HG02885 (cell line): ENCODE measurements around the gene ITIH5.

ENCODE experiments used
- ATAC-seq: cut with Tn5 transposase; IDR thresholded peaks from one replicate; pipeline ENCODE4 v1.9.1; 2021; ENCODE audit warnings: mild to moderate bottlenecking; ENCODE audit not compliant: unreplicated experiment, poor library complexity

The ITIH5 gene

DNA sequence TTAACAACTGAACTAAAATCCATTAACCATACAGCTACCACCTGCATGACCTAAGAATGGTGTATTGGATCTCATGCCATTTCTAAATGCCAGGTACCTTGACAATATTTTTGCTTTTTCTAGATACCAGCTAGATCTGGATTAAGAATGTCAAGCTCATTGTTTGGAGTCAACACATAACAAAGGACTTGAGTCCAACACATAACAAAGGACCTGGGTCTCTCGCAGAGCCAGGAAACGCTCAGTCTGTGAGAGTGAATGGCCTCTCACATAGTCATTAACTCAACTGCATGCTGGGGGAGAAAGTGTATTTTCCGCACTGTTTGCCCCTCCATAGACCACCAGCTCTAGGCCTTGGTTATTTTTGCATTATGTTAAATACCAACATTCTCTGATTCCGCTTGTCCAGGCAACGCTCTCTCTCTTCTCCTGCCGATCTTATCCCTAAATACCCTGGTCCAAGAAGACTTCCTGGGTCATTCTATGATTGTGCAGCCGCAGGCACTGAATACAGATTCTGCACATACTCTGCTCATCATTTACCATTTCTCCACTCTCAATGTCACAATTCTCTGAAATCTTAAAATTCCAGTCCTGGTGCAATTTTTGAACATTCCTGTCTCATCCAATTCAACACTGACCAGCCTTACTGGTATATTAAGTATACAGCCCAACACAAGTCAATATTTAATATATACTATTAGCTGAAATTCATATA lies 31.2 kb downstream of the ITIH5 start:
- ATAC-seq = no peak

DNA sequence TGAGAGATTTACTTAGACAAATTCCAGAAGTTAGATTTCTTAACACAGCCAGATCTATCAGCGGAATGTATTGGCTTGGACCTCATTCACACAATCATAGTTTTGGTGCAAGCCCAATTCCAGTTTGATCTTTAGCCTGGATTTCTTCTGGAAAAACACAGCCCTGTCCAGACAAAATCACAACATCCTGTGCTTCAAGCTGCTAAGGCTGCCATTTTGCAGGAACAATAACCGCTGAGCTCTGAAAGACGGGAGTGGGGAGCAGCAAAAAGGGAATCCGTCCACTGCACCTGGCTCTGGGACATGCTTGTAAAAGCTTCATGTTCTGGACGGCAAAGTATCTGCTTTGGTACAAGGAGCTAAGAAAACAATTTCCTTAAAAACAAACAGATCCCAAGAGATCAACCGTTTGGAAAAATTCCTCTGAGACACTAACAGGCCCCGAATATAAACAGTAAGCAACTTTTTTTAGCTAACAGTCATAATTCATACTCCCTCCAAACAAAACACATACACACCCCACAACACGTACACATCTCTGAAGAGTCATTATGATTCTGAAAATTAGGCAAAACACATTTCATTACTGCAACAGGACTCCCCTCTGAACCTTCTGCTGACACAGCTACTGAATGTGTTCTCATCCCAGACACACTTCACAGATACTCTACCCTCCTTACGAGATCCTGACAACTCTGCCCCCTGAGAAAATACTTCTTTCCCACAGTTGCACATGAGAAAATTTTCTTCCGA lies 32.4 kb downstream of the ITIH5 start:
- ATAC-seq = no peak

DNA sequence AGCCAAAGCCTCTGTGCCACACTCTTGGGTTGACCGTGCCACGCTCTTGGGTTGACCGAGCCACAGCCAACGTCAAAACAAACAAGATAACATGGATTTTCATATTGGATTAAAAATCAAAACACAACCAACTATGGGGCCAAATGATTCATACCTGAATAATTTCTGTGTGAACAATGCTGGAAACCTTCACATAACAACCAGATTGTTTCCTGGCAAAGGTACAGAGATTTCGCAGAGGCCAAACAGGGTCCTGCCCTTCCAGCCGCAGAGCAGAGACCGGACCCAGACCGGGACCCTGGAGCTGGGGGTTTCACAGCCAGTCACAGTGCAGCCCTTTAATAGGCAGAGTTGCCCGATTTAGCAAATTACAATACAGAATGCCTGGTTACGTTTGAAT lies 40.5 kb downstream of the ITIH5 start:
- no peak for ATAC-seq

DNA sequence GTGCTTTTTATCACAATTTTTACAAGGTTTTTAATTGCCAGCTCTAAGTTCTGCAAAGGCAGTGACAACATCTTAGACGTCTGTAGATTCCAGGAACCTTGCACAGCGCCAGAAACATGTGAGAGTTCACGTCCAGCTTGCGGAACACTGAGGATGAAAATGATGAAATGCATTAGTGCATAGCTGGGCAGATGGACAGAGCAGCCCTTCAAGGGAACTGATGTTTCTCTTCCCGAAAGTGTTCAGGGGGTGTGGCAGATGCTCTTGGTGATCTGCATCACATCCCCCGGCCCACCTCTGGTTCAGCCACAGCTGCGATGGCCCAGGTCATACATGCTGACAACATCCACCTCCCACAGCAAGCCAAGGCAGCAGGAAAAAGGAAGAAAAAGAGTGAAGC lies 40.9 kb downstream of the ITIH5 start:
- no peak for ATAC-seq

DNA sequence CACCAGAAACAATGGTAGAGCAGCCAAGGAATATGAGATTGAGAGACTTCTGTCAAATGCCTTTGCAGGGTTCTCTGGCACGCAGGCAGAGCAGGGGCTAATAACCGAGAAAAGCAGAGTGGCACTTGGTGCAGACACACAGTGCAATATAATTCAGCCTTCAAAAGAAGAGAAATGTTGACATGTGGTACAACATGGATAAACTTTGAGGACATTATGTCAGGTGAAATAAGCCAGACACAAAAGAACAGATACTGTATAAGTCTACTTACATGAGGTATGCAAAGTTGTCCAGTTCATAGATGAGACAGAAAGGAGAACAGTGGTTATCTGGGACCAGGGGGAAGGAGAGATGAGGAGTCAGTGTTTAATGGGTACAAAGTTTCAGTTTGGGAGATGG lies 41.8 kb downstream of the ITIH5 start:
- ATAC-seq = no peak

DNA sequence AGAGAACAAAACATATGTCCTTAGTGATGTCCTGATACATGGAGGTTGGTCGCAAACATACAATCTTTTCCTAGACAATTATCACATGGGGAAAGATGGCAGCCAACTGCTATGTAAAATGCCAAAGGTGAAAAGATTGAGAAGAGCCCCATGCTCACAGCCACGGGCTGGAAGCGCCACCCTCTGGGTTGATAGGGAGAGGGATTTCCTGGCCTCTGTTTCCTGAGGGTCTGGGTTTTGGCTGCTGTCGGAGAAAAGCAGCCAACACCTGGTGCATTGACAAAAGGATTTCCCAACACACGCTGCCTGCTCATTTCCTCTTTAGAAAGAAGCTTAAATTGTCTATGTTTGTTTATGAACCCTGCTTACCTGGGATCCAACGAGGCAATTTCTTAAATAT lies 43.8 kb downstream of the ITIH5 start:
- no peak for ATAC-seq

DNA sequence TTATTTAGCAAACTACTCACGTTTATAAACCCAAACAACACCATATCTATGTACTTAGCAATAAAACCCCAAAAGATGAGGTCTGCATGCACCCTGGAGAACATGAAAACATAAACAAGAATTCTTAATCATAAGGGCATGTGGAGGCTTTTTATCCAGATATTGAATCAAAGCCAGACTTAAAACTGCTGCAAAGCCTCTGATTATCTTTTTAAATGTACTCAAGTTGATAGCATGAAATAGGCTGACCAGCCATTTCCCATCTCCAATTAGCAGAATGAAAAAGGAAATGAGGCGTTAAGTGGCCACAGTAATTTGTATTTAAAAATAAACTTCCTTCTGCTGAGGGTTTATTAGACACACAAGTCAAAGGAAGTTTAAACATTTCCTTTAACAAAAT lies 48.3 kb downstream of the ITIH5 start:
- ATAC-seq = no peak

DNA sequence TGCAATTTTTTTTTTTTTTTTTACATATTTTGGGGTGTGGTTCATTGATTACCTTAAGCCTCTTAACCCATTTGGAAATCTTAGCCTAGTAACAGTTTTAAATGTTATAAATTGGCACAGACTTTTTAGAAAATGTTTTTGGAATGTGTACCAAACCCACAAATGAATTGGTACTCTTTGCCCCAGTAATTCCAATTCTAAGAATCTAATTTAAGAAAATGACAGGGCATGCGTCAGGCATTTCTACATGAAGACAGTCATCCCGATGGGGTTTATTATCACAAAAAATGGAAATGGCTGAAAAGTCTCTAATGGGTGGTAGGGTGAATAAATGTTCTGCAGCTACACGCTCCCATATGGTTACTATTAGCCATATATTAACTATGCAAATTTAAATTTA lies 54.9 kb downstream of the ITIH5 start:
- no peak for ATAC-seq

DNA sequence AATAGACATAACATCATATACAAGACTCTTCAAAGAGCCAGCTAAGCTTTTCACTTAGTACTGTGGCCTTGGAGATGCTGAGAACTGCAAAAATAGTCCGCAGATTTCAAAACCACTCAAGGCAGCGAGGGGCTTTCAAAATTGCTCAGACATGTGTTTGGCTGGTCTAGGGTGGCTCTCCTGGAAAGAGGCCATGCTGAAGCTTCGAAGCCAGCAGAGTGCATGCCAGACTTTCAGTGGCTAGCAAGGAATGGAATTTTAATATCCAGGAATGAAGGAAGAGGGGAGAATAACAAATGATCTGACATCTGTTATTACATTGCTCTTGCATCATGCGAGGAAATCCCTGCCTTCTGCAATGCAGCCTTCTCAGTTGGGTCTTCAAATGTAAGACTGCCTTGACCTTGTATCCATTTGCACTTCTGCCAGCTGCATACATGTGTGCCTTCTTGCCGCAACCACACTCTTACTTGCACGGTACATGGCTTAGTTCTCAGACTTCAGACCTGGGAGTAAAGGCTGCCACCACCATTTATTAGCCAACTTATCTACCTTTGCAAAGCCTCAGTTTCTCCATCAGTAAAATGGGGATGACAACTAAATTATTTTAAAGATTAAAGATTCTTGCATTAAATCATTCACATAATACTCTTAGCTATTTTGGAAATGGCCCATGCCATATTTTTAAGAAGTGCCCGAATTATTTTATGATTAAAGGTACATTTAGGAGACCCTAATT lies 55.9 kb downstream of the ITIH5 start:
- ATAC-seq = no peak

DNA sequence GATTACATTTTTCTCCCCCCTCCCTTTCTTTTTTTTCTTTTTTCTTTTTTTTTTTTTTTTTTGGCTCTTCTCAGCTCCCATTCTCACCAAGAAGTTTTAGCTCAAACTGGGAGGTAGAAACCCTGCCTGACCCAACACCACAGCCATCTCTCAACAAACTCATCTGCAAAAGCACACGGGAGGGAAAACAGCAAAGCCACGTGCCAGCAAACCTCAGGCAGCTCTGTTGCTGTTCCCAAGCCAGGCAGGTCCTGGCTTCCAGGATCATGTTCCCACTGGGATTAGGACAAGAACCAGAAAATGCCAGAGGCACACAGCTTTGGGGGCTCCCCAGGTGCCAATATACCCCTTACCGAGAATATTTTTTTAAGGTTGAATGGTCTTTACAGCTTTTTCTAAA lies 56.7 kb downstream of the ITIH5 start:
- no peak for ATAC-seq

DNA sequence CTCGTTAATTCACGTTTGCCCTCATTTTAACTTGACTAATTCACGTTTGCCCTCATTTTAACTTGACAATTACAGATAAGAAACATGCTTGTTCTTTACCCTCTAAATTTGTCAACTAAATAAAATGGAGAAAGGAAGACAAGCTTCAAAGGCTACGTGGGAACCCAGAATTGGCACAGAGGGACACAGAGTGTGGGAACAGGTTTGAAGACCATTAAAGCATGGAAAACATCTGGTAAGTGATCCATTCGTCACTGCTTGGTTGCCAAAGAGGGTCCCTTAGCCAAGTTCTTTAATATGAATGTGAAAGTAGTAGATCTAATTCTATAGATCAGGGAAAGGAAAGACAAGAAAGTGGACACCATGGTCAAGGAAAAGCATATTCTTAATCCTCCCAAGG lies 57.2 kb downstream of the ITIH5 start:
- no peak for ATAC-seq

DNA sequence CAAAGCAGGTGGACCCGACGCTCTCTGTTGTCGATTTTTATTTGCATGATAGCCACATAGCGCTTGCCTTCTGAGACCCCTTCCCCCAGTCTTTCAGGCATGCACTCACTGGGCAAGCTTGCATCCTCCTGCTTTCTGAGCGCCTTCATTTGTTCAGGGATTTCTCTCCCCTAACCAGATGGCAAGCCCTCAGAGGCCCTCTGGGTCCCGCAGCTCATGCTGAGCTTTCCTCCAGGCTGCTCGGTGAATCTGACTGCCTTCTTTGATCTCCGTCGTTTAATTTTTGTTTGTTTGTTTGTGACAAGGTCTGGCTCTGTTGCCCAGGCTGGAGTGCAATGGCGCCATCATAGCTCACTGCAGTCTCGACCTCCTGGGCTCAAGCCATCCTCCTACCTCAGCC lies 58.8 kb downstream of the ITIH5 start:
- no peak for ATAC-seq

DNA sequence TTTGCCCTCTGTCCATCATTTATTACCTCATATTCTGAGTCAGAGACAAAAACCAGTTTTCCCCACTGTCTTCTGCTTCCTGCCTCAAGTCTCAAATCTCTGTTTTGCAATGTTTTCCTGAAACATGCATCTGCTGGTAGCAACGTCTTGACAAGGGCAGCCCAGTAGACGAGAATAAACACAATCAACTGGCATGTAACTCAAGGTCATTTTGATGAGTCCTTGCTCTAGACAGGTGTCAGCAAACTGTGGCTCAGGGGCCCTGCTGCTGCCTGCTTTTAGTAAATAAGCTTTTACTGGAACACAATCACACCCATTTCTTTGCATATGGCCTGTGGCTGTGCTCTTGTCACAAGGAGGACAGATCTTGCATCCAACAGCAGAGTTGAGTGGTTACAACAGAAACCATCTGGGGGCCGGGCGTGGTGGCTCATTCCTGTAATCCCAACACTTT lies 59.8 kb downstream of the ITIH5 start:
- ATAC-seq = no peak

DNA sequence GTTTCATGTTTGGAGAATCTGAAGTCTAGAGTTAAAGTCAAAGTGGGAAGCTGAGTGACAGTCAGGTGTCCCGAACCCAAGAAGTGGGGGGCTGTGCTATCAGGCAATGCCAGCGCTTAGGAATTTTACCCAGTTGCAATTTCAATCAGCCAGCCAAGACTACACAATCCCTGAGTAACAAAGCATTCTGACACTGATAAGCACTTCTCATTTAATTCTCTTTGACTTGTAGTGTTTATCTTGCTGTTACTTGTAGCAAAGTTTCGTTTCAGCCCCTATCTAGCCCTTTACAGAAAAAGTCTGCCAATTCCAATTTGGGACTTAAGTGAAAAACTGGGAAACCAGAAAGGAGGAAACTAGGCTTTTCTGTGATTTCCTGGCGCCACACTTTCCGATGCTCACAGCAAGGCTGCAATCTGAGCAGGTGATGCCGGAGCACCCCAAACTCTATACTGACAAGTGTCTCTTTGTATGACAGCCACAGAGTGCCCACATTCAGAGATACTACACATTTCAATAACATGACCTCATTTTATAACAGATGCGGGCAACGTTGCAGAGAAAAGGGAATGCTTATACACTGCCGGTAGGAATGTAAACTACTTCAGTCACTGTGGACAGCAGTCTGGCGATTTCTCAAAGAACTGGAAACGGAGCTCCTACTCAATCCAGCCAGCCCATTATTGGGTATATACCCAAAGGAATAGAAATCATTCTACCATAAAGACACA lies 61.0 kb downstream of the ITIH5 start:
- no peak for ATAC-seq

DNA sequence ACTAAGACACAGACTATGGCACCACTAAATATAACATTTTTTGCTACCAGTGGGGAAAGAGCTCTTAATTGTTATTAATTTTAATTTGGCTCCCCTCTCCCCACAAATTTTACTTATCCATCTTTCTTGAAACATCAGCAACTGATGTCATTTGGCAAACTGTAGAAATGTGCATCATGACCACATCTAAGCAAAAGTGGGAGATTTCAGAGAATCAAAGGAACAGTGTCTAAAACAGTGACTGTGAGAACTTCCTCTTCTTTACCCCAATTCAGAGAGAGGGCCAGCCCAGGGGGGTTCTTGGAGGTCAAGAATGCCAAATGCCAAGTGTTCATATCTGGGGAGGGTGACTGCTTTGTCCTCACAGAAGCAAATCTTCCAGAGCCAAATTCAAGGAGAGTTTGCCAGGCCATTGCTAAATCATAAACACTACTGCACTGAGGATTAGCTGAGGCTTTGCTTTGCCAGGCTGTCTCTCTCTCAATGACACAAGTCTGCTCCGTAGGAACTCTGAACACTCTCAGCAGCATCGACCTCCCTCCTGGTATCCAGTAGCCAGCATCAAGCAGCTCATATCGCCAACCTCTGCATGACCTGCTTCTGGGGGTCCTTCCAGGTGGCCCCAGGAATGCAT lies 65.6 kb downstream of the ITIH5 start:
- no peak for ATAC-seq

DNA sequence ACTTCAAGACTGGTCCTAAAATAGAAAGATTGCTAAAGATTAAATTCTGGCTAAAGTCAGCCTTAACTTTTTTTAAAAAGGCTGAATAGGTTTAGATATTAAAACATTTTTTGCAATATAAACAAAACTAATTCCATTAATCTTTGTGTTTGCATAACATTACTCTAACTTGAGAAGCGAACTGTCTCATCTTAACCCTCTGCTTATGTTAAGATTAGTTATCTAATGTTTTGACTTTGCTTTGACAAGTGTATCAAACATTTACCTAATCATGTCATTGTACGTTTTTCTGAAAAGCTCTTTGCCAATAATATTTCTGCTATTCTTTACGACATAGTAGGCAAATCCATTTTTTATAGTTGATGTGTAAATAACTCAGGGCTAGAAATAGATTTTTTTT lies 68.0 kb downstream of the ITIH5 start:
- ATAC-seq = no peak

DNA sequence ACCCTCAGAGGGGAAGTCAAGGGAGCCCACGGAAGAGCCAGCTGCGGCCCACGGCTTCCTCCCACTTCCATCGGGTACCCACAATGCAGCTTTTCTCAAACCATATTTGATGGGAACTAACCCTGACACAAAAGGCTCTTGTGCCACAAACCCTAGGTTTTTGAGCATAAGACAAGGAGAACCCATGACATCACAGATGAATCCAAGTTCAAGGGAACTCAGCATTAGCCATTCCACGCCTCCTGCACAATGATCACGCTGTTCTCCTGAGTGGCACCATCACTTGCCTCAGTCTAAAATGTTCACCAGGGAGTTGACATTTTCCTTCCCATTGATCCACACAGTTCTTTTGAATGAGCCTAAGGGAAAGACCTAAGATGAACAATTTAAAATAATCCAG lies 70.4 kb downstream of the ITIH5 start:
- ATAC-seq = no peak

DNA sequence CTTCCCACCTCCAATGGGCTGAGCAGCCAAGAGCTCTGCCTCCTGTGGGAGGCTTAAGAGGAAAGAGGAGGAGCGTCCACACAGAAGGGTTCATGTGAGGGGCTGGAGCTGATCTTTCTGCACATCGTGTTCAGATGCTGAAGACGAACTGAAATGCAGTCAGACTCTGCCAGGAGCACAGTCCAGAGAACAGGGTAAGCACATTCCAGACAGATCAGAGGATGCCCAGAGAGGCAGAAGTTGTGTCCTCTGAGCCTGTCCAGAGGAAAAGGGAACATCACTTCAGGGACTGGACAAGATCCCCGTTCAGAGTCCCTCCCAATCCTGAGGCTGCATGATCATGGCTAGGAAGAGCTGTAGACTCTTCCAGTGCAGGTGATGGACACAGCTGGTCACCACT lies 72.9 kb downstream of the ITIH5 start:
- ATAC-seq = no peak

DNA sequence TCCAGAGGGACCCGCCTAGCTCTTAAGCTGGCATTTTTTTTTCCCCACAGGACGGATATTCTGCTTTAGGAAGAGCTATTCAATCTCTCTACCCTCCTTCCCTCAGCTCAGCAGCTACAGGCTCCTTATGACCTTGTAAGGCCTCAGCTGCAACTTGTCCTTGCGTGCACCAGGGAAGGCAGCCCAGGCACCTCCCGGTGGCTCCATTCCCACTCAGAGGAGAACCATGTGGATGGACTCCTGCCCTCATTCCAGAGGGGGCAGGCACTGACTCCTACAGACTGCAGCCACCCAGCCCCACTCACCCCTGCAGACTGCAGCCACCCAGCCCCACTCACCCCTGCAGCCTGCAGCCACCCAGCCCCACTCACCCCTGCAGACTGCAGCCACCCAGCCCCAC lies 73.7 kb downstream of the ITIH5 start:
- no peak for ATAC-seq

DNA sequence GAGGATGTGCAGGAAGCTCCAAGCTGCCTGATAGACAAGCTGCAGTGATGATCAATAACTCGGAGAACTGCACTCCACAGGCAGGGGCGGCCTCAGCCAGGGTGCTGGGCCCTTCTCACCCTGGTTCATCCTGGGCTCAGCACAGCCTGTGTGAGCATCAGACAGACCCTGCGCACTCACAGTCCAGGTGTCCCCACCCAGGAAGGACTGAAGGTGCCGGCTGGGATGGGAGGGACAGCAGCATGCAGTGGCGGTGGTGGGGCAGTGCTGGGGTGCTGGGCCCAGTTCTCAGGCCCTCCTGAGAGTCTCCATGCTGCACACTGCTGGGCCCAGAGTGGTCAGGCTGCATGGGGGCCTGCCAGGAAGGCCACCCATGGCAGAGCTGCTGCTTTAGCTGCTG lies 74.1 kb downstream of the ITIH5 start:
- no peak for ATAC-seq
